Mammary epithelial cell (primary cell): Measurements from ENCODE around the gene EVL.

Experiments used
- EZH2 ChIP-seq: IDR thresholded peaks from 2 replicates; pipeline ENCODE4 v1.6.1; 2012; ENCODE audit warnings: low read length, inconsistent platforms, borderline replicate concordance
- TF ChIP-seq, protein P1 (sequence below), 2 donors: IDR thresholded peaks in 1 of 2; conservative IDR thresholded peaks in 1 of 2; 2 replicates each; pipeline ENCODE4 v1.5.1; 2011 to 2012; ENCODE audit warnings: inconsistent platforms in 2 of 2, low read length in 2 of 2, mild to moderate bottlenecking in 2 of 2, control low read depth in 1 of 2, low read depth in 1 of 2; ENCODE audit not compliant: insufficient read depth in 1 of 2; ENCODE audit errors: extremely low read depth in 1 of 2

DNA sequence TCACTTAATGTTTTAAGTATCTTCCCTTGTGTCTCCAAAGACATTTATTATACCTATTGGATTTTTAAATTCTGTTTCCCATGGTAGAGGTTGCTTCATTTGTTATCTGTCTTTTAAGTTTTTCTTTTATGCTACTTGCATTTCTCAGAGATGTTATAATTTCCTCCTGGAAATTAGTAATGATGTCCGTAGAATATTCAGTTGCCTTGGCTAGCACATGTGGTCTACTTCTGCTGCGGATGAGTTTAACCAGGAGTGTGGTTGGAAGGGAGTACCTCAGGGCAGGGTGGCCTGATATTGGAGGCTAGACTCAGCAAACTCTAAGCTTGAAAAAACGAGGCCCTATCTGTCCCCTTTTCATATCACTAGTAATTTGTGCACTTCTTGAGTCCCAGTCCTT lies 8.8 kb upstream of the EVL start:
- TF ChIP-seq EZH2: no peak
- TF ChIP-seq, protein P1, sequence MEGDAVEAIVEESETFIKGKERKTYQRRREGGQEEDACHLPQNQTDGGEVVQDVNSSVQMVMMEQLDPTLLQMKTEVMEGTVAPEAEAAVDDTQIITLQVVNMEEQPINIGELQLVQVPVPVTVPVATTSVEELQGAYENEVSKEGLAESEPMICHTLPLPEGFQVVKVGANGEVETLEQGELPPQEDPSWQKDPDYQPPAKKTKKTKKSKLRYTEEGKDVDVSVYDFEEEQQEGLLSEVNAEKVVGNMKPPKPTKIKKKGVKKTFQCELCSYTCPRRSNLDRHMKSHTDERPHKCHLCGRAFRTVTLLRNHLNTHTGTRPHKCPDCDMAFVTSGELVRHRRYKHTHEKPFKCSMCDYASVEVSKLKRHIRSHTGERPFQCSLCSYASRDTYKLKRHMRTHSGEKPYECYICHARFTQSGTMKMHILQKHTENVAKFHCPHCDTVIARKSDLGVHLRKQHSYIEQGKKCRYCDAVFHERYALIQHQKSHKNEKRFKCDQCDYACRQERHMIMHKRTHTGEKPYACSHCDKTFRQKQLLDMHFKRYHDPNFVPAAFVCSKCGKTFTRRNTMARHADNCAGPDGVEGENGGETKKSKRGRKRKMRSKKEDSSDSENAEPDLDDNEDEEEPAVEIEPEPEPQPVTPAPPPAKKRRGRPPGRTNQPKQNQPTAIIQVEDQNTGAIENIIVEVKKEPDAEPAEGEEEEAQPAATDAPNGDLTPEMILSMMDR (conservative IDR thresholded peaks at IDR 0.05 in 1 of 2, IDR thresholded peaks at IDR 0.05 in 1 of 2; ENCODE audit: extremely low read depth in 1 of 2, insufficient read depth in 1 of 2, low read depth in 1 of 2, low read length in 2 of 2): no peak
